WERI-Rb-1 (cell line): ENCODE measurements around the gene SUFU.

Experiments
- DNase-seq: peaks from one replicate; pipeline ENCODE4 v3.0.0-alpha.2; 2020
- H3K27ac ChIP-seq: fragments of 250-450 bp; sonication (Bioruptor Pico); 2 replicates; pipeline ENCODE4 v1.5.1; 2020; ENCODE audit warnings: mild to moderate bottlenecking, moderate library complexity
- H3K27me3 ChIP-seq: fragments of 250-450 bp; sonication (Bioruptor Pico); 2 replicates; pipeline ENCODE4 v1.5.1; 2021; ENCODE audit warnings: mild to moderate bottlenecking, low read depth, moderate library complexity; ENCODE audit not compliant: insufficient read depth, severe bottlenecking
- H3K36me3 ChIP-seq: fragments of 250-450 bp; sonication (Bioruptor Pico); 2 replicates; pipeline ENCODE4 v1.5.1; 2020; ENCODE audit warnings: mild to moderate bottlenecking, moderate library complexity
- H3K4me3 ChIP-seq: 2 replicates; pipeline ENCODE4 v1.5.1; 2011; ENCODE audit warnings: low read depth, mild to moderate bottlenecking, control low read depth, low read length
- H3K9me3 ChIP-seq: fragments of 250-450 bp; sonication (Bioruptor Pico); 2 replicates; pipeline ENCODE4 v1.5.1; 2021; ENCODE audit warnings: mild to moderate bottlenecking, moderate library complexity; ENCODE audit not compliant: severe bottlenecking
- CTCF ChIP-seq: IDR thresholded peaks from 2 replicates; pipeline ENCODE4 v1.5.1; 2011; ENCODE audit warnings: low read depth, mild to moderate bottlenecking, control low read depth, inconsistent platforms, low read length

Gene SUFU

GRCh38 chr10:102545997-102546396 lies 42.2 kb downstream of the SUFU start:
- TF ChIP-seq CTCF = no peak
- Histone ChIP-seq H3K27ac (no peak overlapping the region), H3K36me3 (peaks cover 7% of the 10 kb centered on the region), H3K4me3 (no peak overlapping the region), H3K27me3 (no peaks in the 10 kb centered on the region), H3K9me3 (no peaks in the 10 kb centered on the region)
- no peak for DNase-seq

GRCh38 chr10:102546606-102547320 lies 43.0 kb downstream of the SUFU start:
- TF ChIP-seq CTCF = no peak
- H3K9me3 ChIP-seq = no peaks in the 10 kb centered on the region
- no peaks in the 10 kb centered on the region for H3K27me3 ChIP-seq
- H3K36me3 ChIP-seq = peaks cover 11% of the 10 kb centered on the region
- H3K4me3 ChIP-seq = no peak overlapping the region
- DNase-seq = no peak
- no peak overlapping the region for H3K27ac ChIP-seq

GRCh38 chr10:102549549-102549948 lies 45.8 kb downstream of the SUFU start:
- Histone ChIP-seq H3K9me3 (no peaks in the 10 kb centered on the region), H3K27me3 (no peaks in the 10 kb centered on the region), H3K27ac (no peak overlapping the region), H3K36me3 (peaks cover 11% of the 10 kb centered on the region), H3K4me3 (no peak overlapping the region)
- no peak for DNase-seq
- no peak for TF ChIP-seq CTCF

- DNase-seq = no peak
- Histone ChIP-seq H3K27ac (no peak overlapping the region), H3K27me3 (no peaks in the 10 kb centered on the region), H3K36me3 (peaks cover 11% of the 10 kb centered on the region), H3K9me3 (no peaks in the 10 kb centered on the region), H3K4me3 (no peak overlapping the region)
- TF ChIP-seq CTCF = no peak
Observed at GRCh38 chr10:102550636-102551210, 47.0 kb downstream of the SUFU start.

- Histone ChIP-seq H3K4me3 (no peak overlapping the region), H3K27ac (no peak overlapping the region), H3K27me3 (no peaks in the 10 kb centered on the region), H3K9me3 (no peaks in the 10 kb centered on the region), H3K36me3 (peaks cover 11% of the 10 kb centered on the region)
- DNase-seq = no peak
- TF ChIP-seq CTCF = no peak
Observed at GRCh38 chr10:102552533-102552932, 48.8 kb downstream of the SUFU start.
